Measurements from ENCODE around the gene OR4D2.

DNA sequence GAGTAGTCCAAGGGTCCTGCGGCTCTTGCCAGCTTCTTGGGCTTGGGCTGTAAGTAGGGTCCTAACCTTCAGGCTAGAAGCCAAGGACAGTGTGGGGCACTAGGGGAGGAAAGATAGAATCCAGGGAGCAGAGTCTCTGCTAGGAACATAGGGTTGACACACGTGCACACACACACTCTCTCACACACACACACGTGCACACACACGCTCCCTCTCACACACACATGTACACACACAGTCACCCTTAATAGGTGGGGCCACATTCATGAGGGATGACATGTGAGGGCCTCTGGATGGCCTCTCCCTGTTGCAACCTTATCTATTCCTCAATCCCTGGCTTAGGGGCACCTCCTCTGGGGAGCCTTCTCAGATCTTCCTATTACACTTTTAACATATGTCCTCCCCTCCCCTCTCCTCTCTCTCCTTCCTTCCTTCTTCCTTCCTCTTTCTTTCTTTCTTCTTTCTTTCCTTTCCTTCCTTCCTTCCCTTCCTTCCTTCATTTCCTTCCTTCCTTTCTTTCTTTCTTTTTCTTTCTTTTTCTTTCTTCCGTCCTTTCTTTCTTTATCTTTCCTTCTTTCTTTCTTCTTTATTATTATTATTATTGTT, 28.8 kb downstream of the OR4D2 start:
- TF ChIP-seq, protein P1, sequence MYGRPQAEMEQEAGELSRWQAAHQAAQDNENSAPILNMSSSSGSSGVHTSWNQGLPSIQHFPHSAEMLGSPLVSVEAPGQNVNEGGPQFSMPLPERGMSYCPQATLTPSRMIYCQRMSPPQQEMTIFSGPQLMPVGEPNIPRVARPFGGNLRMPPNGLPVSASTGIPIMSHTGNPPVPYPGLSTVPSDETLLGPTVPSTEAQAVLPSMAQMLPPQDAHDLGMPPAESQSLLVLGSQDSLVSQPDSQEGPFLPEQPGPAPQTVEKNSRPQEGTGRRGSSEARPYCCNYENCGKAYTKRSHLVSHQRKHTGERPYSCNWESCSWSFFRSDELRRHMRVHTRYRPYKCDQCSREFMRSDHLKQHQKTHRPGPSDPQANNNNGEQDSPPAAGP (tag by site-specific recombination; IDR thresholded peaks at IDR 0.05): no peak
- TF ChIP-seq SP2 (tag by site-specific recombination; IDR thresholded peaks at IDR 0.05) (no peak), ZNF510 (tag by site-specific recombination; IDR thresholded peaks at IDR 0.05; ENCODE audit: insufficient replicate concordance) (no peak), REPIN1 (tag by site-specific recombination; IDR thresholded peaks at IDR 0.05; ENCODE audit: low read depth) (no peak)
- TF ChIP-seq, protein P2, sequence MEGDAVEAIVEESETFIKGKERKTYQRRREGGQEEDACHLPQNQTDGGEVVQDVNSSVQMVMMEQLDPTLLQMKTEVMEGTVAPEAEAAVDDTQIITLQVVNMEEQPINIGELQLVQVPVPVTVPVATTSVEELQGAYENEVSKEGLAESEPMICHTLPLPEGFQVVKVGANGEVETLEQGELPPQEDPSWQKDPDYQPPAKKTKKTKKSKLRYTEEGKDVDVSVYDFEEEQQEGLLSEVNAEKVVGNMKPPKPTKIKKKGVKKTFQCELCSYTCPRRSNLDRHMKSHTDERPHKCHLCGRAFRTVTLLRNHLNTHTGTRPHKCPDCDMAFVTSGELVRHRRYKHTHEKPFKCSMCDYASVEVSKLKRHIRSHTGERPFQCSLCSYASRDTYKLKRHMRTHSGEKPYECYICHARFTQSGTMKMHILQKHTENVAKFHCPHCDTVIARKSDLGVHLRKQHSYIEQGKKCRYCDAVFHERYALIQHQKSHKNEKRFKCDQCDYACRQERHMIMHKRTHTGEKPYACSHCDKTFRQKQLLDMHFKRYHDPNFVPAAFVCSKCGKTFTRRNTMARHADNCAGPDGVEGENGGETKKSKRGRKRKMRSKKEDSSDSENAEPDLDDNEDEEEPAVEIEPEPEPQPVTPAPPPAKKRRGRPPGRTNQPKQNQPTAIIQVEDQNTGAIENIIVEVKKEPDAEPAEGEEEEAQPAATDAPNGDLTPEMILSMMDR (tag by site-specific recombination; IDR thresholded peaks at IDR 0.05): no peak
- TF ChIP-seq, protein P3, sequence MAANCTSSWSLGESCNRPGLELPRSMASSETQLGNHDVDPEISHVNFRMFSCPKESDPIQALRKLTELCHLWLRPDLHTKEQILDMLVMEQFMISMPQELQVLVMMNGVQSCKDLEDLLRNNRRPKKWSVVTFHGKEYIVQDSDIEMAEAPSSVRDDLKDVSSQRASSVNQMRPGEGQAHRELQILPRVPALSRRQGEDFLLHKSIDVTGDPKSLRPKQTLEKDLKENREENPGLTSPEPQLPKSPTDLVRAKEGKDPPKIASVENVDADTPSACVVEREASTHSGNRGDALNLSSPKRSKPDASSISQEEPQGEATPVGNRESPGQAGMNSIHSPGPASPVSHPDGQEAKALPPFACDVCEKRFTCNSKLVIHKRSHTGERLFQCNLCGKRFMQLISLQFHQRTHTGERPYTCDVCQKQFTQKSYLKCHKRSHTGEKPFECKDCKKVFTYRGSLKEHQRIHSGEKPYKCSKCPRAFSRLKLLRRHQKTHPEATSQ (tag by site-specific recombination; IDR thresholded peaks at IDR 0.05): no peak
- TF ChIP-seq, protein P4, sequence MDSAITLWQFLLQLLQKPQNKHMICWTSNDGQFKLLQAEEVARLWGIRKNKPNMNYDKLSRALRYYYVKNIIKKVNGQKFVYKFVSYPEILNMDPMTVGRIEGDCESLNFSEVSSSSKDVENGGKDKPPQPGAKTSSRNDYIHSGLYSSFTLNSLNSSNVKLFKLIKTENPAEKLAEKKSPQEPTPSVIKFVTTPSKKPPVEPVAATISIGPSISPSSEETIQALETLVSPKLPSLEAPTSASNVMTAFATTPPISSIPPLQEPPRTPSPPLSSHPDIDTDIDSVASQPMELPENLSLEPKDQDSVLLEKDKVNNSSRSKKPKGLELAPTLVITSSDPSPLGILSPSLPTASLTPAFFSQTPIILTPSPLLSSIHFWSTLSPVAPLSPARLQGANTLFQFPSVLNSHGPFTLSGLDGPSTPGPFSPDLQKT (IDR thresholded peaks at IDR 0.05; ENCODE audit: borderline replicate concordance, low read depth, low read length): no peak

All from HEK293 (cell line).